Astrocyte (in vitro differentiated cells and primary cell): ENCODE results near the gene PDE4DIP. TPM values are rescaled to one million over a fixed set of nuclear protein-coding genes. Genes with fewer than 3 reads are reported as not detected.
"Not testable (repeated sequence)": the region's sequence is repeated elsewhere in the genome, so short reads cannot be mapped to it uniquely, and the experiment has no call there.

Experiments
- DNase-seq: peaks from one replicate; pipeline ENCODE4 v3.0.0-alpha.2; 2010; ENCODE audit warnings: low read depth
- FAIRE-seq: peaks from 2 replicates; lab custom pipeline; 2011; peaks lifted over from hg19 to GRCh38; lab: Jason Lieb, UNC
- H2AFZ ChIP-seq: 2 replicates; pipeline ENCODE4 v1.6.0; 2012; ENCODE audit warnings: low read depth, low read length, inconsistent platforms
- H3K27ac ChIP-seq: 2 replicates; pipeline ENCODE4 v1.5.1; 2011; ENCODE audit warnings: low read depth, low read length, inconsistent platforms
- H3K27me3 ChIP-seq: 2 replicates; pipeline ENCODE4 v1.6.0; 2011; ENCODE audit warnings: low read length, inconsistent platforms; ENCODE audit not compliant: insufficient read depth
- H3K36me3 ChIP-seq: 2 replicates; pipeline ENCODE4 v1.5.1; 2011; ENCODE audit warnings: low read length, inconsistent platforms; ENCODE audit not compliant: insufficient read depth
- H3K4me1 ChIP-seq: 2 replicates; pipeline ENCODE4 v1.5.1; 2011; ENCODE audit warnings: low read length, inconsistent platforms; ENCODE audit not compliant: insufficient read depth
- H3K4me2 ChIP-seq: 2 replicates; pipeline ENCODE4 v1.6.0; 2012; ENCODE audit warnings: low read length, inconsistent platforms
- H3K4me3 ChIP-seq: 2 replicates; pipeline ENCODE4 v1.5.1; 2011; ENCODE audit warnings: low read depth, mild to moderate bottlenecking, low read length, inconsistent platforms; ENCODE audit not compliant: insufficient read depth
- H3K79me2 ChIP-seq: 2 replicates; pipeline ENCODE4 v1.6.0; 2012; ENCODE audit warnings: mild to moderate bottlenecking, low read length, inconsistent platforms; ENCODE audit not compliant: insufficient read depth
- H3K9ac ChIP-seq: 2 replicates; pipeline ENCODE4 v1.6.0; 2012; ENCODE audit warnings: mild to moderate bottlenecking, low read length, inconsistent platforms
- H3K9me3 ChIP-seq: 2 replicates; pipeline ENCODE4 v1.5.1; 2012; ENCODE audit warnings: low read depth, mild to moderate bottlenecking, low read length, inconsistent platforms; ENCODE audit not compliant: insufficient read depth
- H4K20me1 ChIP-seq: 2 replicates; pipeline ENCODE4 v1.6.0; 2012; ENCODE audit warnings: low read length, inconsistent platforms; ENCODE audit not compliant: insufficient read depth
- H3K27ac Mint-ChIP-seq: one replicate; pipeline ENCODE4 v1.8.0; 2021; ENCODE audit warnings: mild to moderate bottlenecking, mixed read lengths; ENCODE audit not compliant: unreplicated experiment
- H3K27me3 Mint-ChIP-seq: one replicate; pipeline ENCODE4 v1.8.0; 2021; ENCODE audit warnings: low read depth, mixed read lengths; ENCODE audit not compliant: unreplicated experiment
- H3K36me3 Mint-ChIP-seq: one replicate; pipeline ENCODE4 v1.8.0; 2021; ENCODE audit warnings: low read depth, mixed read lengths; ENCODE audit not compliant: unreplicated experiment
- H3K4me1 Mint-ChIP-seq: one replicate; pipeline ENCODE4 v1.8.0; 2021; ENCODE audit warnings: low read depth, mixed read lengths; ENCODE audit not compliant: unreplicated experiment
- H3K4me3 Mint-ChIP-seq: one replicate; pipeline ENCODE4 v1.8.0; 2021; ENCODE audit warnings: mild to moderate bottlenecking, moderate library complexity, mixed read lengths; ENCODE audit not compliant: unreplicated experiment
- H3K9me3 Mint-ChIP-seq: one replicate; pipeline ENCODE4 v1.8.0; 2021; ENCODE audit warnings: mild to moderate bottlenecking, mixed read lengths; ENCODE audit not compliant: unreplicated experiment
- total RNA-seq: library from RNA; stranded (reverse); gene quantifications from 2 replicates; pipeline ENCODE4 v1.2.1, GENCODE V29; 2021

Gene PDE4DIP
- total RNA-seq, 1 donor from 2014 or later: 41.6 TPM

GRCh38 chr1:148889267-148890074 lies 45.2 kb downstream of the PDE4DIP start:
- DNase-seq, H3K4me1 ChIP-seq, H3K4me3 ChIP-seq, H3K4me2 ChIP-seq, H3K27ac ChIP-seq, H3K36me3 ChIP-seq, H3K9me3 Mint-ChIP-seq, H3K27me3 ChIP-seq, FAIRE-seq, H3K79me2 ChIP-seq, H3K9me3 ChIP-seq, H3K9ac ChIP-seq, H4K20me1 ChIP-seq, H3K4me3 Mint-ChIP-seq, H2AFZ ChIP-seq, H3K4me1 Mint-ChIP-seq, H3K36me3 Mint-ChIP-seq, H3K27me3 Mint-ChIP-seq, H3K27ac Mint-ChIP-seq: not testable (repeated sequence)

- not testable (repeated sequence) for H3K79me2 ChIP-seq, H3K27me3 ChIP-seq, H3K27ac ChIP-seq, H3K27ac Mint-ChIP-seq, H3K9me3 ChIP-seq, H3K27me3 Mint-ChIP-seq, H3K4me2 ChIP-seq, H3K9me3 Mint-ChIP-seq, H3K4me3 Mint-ChIP-seq, H3K9ac ChIP-seq, H4K20me1 ChIP-seq, H3K4me1 ChIP-seq, FAIRE-seq, H3K4me3 ChIP-seq, H3K36me3 ChIP-seq, DNase-seq, H3K36me3 Mint-ChIP-seq, H2AFZ ChIP-seq, H3K4me1 Mint-ChIP-seq
Observed at GRCh38 chr1:148890075-148890568, 45.9 kb downstream of the PDE4DIP start.

GRCh38 chr1:148894360-148895352 lies 50.4 kb downstream of the PDE4DIP start:
- H3K9ac ChIP-seq, H3K9me3 Mint-ChIP-seq, H3K27ac Mint-ChIP-seq, H3K27me3 ChIP-seq, DNase-seq, H3K4me2 ChIP-seq, H3K79me2 ChIP-seq, H4K20me1 ChIP-seq, H3K4me3 ChIP-seq, H3K4me1 Mint-ChIP-seq, H3K27me3 Mint-ChIP-seq, H3K4me3 Mint-ChIP-seq, H3K4me1 ChIP-seq, H3K27ac ChIP-seq, FAIRE-seq, H3K9me3 ChIP-seq, H2AFZ ChIP-seq, H3K36me3 ChIP-seq, H3K36me3 Mint-ChIP-seq: not testable (repeated sequence)

GRCh38 chr1:148900026-148900425 lies 55.8 kb downstream of the PDE4DIP start:
- not testable (repeated sequence) for H3K4me3 Mint-ChIP-seq, H3K4me1 ChIP-seq, H3K9me3 Mint-ChIP-seq, DNase-seq, H3K4me2 ChIP-seq, H3K4me1 Mint-ChIP-seq, H3K27ac Mint-ChIP-seq, H2AFZ ChIP-seq, H3K4me3 ChIP-seq, H3K9me3 ChIP-seq, H3K9ac ChIP-seq, H3K27me3 ChIP-seq, H3K36me3 ChIP-seq, H4K20me1 ChIP-seq, H3K27ac ChIP-seq, H3K79me2 ChIP-seq, H3K36me3 Mint-ChIP-seq, FAIRE-seq, H3K27me3 Mint-ChIP-seq

GRCh38 chr1:148900691-148901090 lies 56.5 kb downstream of the PDE4DIP start:
- H3K4me3 Mint-ChIP-seq: not testable (repeated sequence)

More at GRCh38 chr1:148900691-148901090, 56.5 kb downstream of the PDE4DIP start:
- not testable (repeated sequence) for FAIRE-seq, H3K36me3 Mint-ChIP-seq, DNase-seq, H3K27ac ChIP-seq, H3K9me3 Mint-ChIP-seq, H3K27me3 Mint-ChIP-seq, H3K27ac Mint-ChIP-seq, H4K20me1 ChIP-seq, H3K4me1 Mint-ChIP-seq, H3K9me3 ChIP-seq, H3K4me3 ChIP-seq, H3K36me3 ChIP-seq, H3K79me2 ChIP-seq, H3K4me1 ChIP-seq, H2AFZ ChIP-seq, H3K4me2 ChIP-seq, H3K9ac ChIP-seq, H3K27me3 ChIP-seq
